Measurements from ENCODE around the gene NF2.

NF2 gene

DNA sequence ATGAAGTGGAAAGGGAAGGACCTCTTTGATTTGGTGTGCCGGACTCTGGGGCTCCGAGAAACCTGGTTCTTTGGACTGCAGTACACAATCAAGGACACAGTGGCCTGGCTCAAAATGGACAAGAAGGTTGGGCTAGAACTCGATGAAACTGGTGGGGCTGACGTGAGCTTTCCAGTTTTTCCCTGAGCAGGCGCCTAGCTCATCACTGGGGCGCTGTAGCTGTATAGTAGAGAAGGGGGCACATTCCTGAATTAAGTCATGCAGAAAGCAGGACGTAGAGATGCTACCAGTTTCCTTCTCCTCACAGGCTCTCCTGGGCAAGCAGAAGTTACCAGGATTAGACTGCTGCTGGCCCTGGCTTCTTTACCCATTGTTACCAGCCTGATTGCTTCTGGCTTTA lies 33.3 kb downstream of the NF2 start:
- H3K27ac ChIP-seq, result no peak overlapping the region
- TF ChIP-seq, protein P1, sequence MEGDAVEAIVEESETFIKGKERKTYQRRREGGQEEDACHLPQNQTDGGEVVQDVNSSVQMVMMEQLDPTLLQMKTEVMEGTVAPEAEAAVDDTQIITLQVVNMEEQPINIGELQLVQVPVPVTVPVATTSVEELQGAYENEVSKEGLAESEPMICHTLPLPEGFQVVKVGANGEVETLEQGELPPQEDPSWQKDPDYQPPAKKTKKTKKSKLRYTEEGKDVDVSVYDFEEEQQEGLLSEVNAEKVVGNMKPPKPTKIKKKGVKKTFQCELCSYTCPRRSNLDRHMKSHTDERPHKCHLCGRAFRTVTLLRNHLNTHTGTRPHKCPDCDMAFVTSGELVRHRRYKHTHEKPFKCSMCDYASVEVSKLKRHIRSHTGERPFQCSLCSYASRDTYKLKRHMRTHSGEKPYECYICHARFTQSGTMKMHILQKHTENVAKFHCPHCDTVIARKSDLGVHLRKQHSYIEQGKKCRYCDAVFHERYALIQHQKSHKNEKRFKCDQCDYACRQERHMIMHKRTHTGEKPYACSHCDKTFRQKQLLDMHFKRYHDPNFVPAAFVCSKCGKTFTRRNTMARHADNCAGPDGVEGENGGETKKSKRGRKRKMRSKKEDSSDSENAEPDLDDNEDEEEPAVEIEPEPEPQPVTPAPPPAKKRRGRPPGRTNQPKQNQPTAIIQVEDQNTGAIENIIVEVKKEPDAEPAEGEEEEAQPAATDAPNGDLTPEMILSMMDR (IDR thresholded peaks at IDR 0.05; ENCODE audit: low read depth, low read length), result no peak
- no peaks in the 10 kb centered on the region for H3K9me3 ChIP-seq (ENCODE audit: severe bottlenecking)
- H3K27me3 ChIP-seq (ENCODE audit: insufficient read depth, low read depth, severe bottlenecking), result no peaks in the 10 kb centered on the region
- DNase-seq, result no peak
- H3K36me3 ChIP-seq, result peaks cover 9% of the 10 kb centered on the region; the same call in 1 of the 2 replicates
- H3K4me3 ChIP-seq (ENCODE audit: low read depth, low read length), result no peak overlapping the region

DNA sequence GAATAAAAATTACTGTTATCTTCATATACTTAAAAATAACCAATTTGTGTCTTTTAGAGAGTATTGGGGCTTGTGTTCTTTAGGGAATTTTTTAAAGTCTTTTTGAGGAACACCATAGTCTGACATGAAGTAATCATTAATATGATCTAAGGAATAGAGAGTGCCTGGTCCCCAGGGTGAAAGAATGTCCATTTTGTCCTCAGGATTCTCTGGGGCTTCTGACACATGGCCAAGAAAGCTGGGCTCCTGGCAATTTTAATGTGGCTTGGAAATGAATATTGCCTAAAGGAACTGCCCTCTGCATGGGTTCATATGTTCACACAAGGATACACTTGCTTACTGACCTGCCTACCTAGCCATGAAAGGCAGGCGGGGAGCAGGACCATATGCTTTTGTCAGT lies 33.7 kb downstream of the NF2 start:
- peaks cover 13% of the 10 kb centered on the region for H3K36me3 ChIP-seq
- H3K4me3 ChIP-seq (ENCODE audit: low read depth, low read length), result no peak overlapping the region
- TF ChIP-seq, protein P1 (IDR thresholded peaks at IDR 0.05; ENCODE audit: low read depth, low read length), result no peak
- H3K27ac ChIP-seq, result no peak overlapping the region
- H3K27me3 ChIP-seq (ENCODE audit: insufficient read depth, low read depth, severe bottlenecking), result no peaks in the 10 kb centered on the region
- H3K9me3 ChIP-seq (ENCODE audit: severe bottlenecking), result no peaks in the 10 kb centered on the region
- DNase-seq, result no peak

DNA sequence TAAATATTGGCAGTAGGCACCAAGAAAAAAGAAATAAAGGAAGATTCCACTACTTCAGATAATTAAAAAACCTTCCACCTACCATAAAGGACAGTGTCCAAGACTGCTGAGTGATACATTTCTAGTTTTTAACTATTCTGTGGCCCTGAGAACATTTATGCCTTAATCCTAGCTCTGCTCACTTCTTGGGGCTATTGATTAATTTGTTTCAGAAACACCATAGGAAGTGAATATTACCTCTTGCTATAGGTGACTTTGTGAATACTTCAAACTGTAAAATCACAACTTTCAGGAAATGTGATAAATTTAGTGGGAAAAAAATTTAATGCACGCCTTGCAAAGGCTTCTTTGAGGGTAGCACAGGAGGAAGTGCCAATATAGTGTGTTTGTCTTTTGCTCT lies 35.2 kb downstream of the NF2 start:
- Histone ChIP-seq H3K4me3 (ENCODE audit: low read depth, low read length) (no peak overlapping the region), H3K9me3 (ENCODE audit: severe bottlenecking) (no peaks in the 10 kb centered on the region), H3K27me3 (ENCODE audit: insufficient read depth, low read depth, severe bottlenecking) (no peaks in the 10 kb centered on the region), H3K36me3 (peaks cover 21% of the 10 kb centered on the region), H3K27ac (no peak overlapping the region)
- TF ChIP-seq, protein P1 (IDR thresholded peaks at IDR 0.05; ENCODE audit: low read depth, low read length), result no peak
- no peak for DNase-seq

DNA sequence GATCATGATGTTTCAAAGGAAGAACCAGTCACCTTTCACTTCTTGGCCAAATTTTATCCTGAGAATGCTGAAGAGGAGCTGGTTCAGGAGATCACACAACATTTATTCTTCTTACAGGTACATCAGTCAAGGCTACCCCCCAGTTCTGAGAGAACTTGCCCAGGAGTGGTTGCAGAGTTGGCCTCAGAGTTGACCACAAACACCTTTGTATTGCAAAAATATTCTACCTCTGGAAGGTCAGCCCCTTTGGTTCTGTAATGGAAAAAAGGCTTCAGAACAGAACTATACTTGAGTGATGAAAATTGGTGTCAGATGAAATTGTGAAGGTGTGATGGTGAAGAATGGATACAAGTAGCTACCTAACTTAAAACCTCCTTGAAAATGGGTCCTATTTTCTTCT lies 35.7 kb downstream of the NF2 start:
- Histone ChIP-seq H3K36me3 (peaks cover 21% of the 10 kb centered on the region), H3K27ac (no peak overlapping the region), H3K4me3 (ENCODE audit: low read depth, low read length) (no peak overlapping the region), H3K27me3 (ENCODE audit: insufficient read depth, low read depth, severe bottlenecking) (no peaks in the 10 kb centered on the region), H3K9me3 (ENCODE audit: severe bottlenecking) (no peaks in the 10 kb centered on the region)
- no peak for DNase-seq
- TF ChIP-seq, protein P1 (IDR thresholded peaks at IDR 0.05; ENCODE audit: low read depth, low read length), result no peak

DNA sequence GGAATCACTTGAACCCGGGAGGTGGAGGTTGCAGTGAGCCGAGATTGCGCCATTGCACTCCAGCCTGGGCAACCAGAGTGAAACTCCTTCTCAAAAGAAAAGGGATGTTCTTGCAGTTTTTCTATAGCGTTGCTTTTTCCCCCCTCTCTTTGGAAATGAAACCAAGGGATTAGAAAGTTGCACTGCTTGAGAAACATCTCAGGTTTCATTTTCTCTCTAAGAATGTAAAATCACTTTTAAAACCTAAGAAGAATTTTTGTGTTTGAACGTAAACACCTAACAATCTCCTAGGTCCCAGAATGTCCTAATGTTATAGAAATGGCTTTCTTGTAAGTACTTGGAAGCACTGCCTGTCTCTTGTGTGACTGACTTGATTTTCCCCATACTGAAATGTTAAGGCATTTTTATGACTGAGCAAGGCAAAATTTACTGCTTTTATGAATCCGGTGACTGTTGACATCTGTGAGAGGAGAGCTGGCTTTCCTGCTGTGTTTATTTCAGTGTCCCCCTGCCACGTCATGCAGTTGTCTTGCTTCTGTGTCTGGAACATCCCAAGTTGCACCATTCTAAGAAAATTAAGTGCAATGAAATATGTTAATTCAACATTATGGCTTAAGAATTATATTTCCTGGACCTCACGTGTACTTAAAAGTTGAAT lies 37.7 kb downstream of the NF2 start:
- H3K36me3 ChIP-seq, result peaks cover 31% of the 10 kb centered on the region
- no peaks in the 10 kb centered on the region for H3K27me3 ChIP-seq (ENCODE audit: insufficient read depth, low read depth, severe bottlenecking)
- DNase-seq, result no peak
- TF ChIP-seq, protein P1 (IDR thresholded peaks at IDR 0.05; ENCODE audit: low read depth, low read length), result no peak
- no peak overlapping the region for H3K27ac ChIP-seq
- H3K4me3 ChIP-seq (ENCODE audit: low read depth, low read length), result no peak overlapping the region
- no peaks in the 10 kb centered on the region for H3K9me3 ChIP-seq (ENCODE audit: severe bottlenecking)

Data from WERI-Rb-1 (cell line).